B cell (primary cell): ENCODE measurements around the gene DHX15.

Experiments
- CTCF ChIP-seq: fragments of 200-600 bp; IDR thresholded peaks from one replicate; pipeline ENCODE4 v1.8.0; 2022; ENCODE audit warnings: antibody characterized with exemption, mild to moderate bottlenecking
- EZH2 ChIP-seq: IDR thresholded peaks from 2 replicates; pipeline ENCODE4 v1.6.1; 2012; ENCODE audit warnings: borderline replicate concordance, low read depth, mild to moderate bottlenecking, moderate library complexity, low read length; ENCODE audit not compliant: insufficient read depth, poor library complexity, severe bottlenecking

- TF ChIP-seq EZH2 (no peak), CTCF (no peak)
Measured at GRCh38 chr4:24574236-24574635, 10.1 kb downstream of the DHX15 start.
